Measurements from ENCODE around the gene WNT7A. TPM values are rescaled to one million over a fixed set of nuclear protein-coding genes. Genes with fewer than 3 reads are reported as not detected.

The WNT7A gene
- total RNA-seq, 3 donors from 2014 or later = not detected

- intact Hi-C loops (cut with DNase I, micrococcal nuclease) = no loop called here
- TF ChIP-seq CTCF (IDR thresholded peaks at IDR 0.05) = no peak
- H3K9me3 ChIP-seq = no peaks in the 10 kb centered on the region
These were observed 39.4 kb downstream of the WNT7A start for GRCh38 chr3:13840456-13840855.

GRCh38 chr3:13839726-13840340 is 40.0 kb downstream of the WNT7A start:
- TF ChIP-seq CTCF (IDR thresholded peaks at IDR 0.05) = no peak
- no peaks in the 10 kb centered on the region for H3K9me3 ChIP-seq
- intact Hi-C loops (cut with DNase I, micrococcal nuclease) = no loop called here
- H3K4me1 ChIP-seq (ENCODE audit: low read depth) = no peaks in the 10 kb centered on the region
- no peak overlapping the region for H3K4me3 ChIP-seq
- H3K36me3 ChIP-seq (ENCODE audit: low read depth) = no peaks in the 10 kb centered on the region
- ATAC-seq (no peak), DNase-seq (no peak)

More at GRCh38 chr3:13840456-13840855, 39.4 kb downstream of the WNT7A start:
- H3K4me1 ChIP-seq (ENCODE audit: low read depth) = no peaks in the 10 kb centered on the region
- ATAC-seq = no peak
- no peak for DNase-seq
- no peaks in the 10 kb centered on the region for H3K36me3 ChIP-seq (ENCODE audit: low read depth)
- H3K4me3 ChIP-seq = no peak overlapping the region

GRCh38 chr3:13839253-13839652 is 40.6 kb downstream of the WNT7A start:
- intact Hi-C loops (cut with DNase I, micrococcal nuclease) = no loop called here
- no peaks in the 10 kb centered on the region for H3K9me3 ChIP-seq
- DNase-seq = no peak
- no peaks in the 10 kb centered on the region for H3K4me1 ChIP-seq (ENCODE audit: low read depth)
- no peak for TF ChIP-seq CTCF (IDR thresholded peaks at IDR 0.05)
- H3K36me3 ChIP-seq (ENCODE audit: low read depth) = no peaks in the 10 kb centered on the region
- ATAC-seq = no peak
- no peak overlapping the region for H3K4me3 ChIP-seq

GRCh38 chr3:13838421-13838820 is 41.5 kb downstream of the WNT7A start:
- DNase-seq (no peak), ATAC-seq (no peak)
- no peak overlapping the region for H3K4me3 ChIP-seq
- no peaks in the 10 kb centered on the region for H3K36me3 ChIP-seq (ENCODE audit: low read depth)
- no peaks in the 10 kb centered on the region for H3K4me1 ChIP-seq (ENCODE audit: low read depth)
- no peaks in the 10 kb centered on the region for H3K9me3 ChIP-seq
- intact Hi-C loops (cut with DNase I, micrococcal nuclease) = no loop called here
- no peak for TF ChIP-seq CTCF (IDR thresholded peaks at IDR 0.05)

- Histone ChIP-seq H3K4me3 (no peak overlapping the region), H3K4me1 (ENCODE audit: low read depth) (no peaks in the 10 kb centered on the region), H3K9me3 (no peaks in the 10 kb centered on the region), H3K36me3 (ENCODE audit: low read depth) (no peaks in the 10 kb centered on the region)
- DNase-seq (no peak), ATAC-seq (no peak)
- intact Hi-C loops (cut with DNase I, micrococcal nuclease) = no loop called here
- no peak for TF ChIP-seq CTCF (IDR thresholded peaks at IDR 0.05)
These were observed 42.1 kb downstream of the WNT7A start for GRCh38 chr3:13837751-13838150.
